ENCODE results near the gene BLZF1.

The BLZF1 gene

GRCh38 chr1:169414952-169415351 is 47.0 kb downstream of the BLZF1 start:
- Histone ChIP-seq H3K4me2 (ENCODE audit: low read length) (no peak overlapping the region), H3K27ac (no peak overlapping the region), H3K27me3 (ENCODE audit: control insufficient read depth, insufficient read depth, low read length) (no peaks in the 10 kb centered on the region), H3K9ac (no peak overlapping the region), H3K36me3 (ENCODE audit: control insufficient read depth, insufficient read depth, low read length) (no peaks in the 10 kb centered on the region), H3K79me2 (no peaks in the 10 kb centered on the region), H2AFZ (no peak overlapping the region), H3K4me1 (no peaks in the 10 kb centered on the region), H3K9me3 (ENCODE audit: control insufficient read depth, low read length) (no peaks in the 10 kb centered on the region), H3K4me3 (ENCODE audit: low read depth, low read length) (no peak overlapping the region)
- no peak for TF ChIP-seq CTCF (IDR thresholded peaks at IDR 0.05)

- Histone ChIP-seq H3K4me3 (ENCODE audit: low read depth, low read length) (no peak overlapping the region), H3K9me3 (ENCODE audit: control insufficient read depth, low read length) (no peaks in the 10 kb centered on the region), H3K27me3 (ENCODE audit: control insufficient read depth, insufficient read depth, low read length) (no peaks in the 10 kb centered on the region), H3K36me3 (ENCODE audit: control insufficient read depth, insufficient read depth, low read length) (no peaks in the 10 kb centered on the region), H3K79me2 (no peaks in the 10 kb centered on the region), H3K9ac (no peak overlapping the region), H2AFZ (no peak overlapping the region), H3K4me2 (ENCODE audit: low read length) (no peak overlapping the region), H3K4me1 (no peaks in the 10 kb centered on the region), H3K27ac (no peak overlapping the region)
- no peak for TF ChIP-seq CTCF (IDR thresholded peaks at IDR 0.05)
These were observed 53.3 kb downstream of the BLZF1 start for GRCh38 chr1:169421309-169421708.

DNA sequence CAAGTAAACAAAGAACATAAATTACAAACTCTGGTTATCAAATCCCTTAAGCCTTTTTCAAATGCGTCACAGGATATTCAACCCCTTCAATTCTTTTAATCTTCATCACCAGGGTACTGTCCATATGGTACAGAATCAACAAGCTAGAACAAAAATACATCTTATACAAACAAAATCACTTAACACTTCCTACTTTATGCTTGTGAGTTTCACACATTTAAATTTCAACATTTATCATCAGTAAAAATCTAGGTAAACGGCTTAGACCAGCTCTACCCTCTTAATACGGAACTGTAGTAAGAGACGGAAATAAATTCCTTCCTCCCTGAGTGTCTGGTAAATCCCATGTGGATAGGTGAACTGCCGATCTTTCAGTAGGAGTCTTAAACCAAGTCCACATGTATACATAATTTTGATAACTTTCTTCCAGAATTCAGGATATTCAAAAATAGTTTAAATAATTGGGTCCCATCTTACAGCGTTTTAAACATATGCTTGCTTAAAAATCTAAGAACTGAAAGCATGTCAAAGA is 58.2 kb downstream of the BLZF1 start:
- peak overlapping the region; percentile 76 for H3K4me3 ChIP-seq (ENCODE audit: low read depth, low read length)
- no peaks in the 10 kb centered on the region for H3K79me2 ChIP-seq
- no peak overlapping the region for H2AFZ ChIP-seq
- H3K27me3 ChIP-seq (ENCODE audit: control insufficient read depth, insufficient read depth, low read length), result no peaks in the 10 kb centered on the region
- TF ChIP-seq CTCF (IDR thresholded peaks at IDR 0.05), result no peak
- H3K9me3 ChIP-seq (ENCODE audit: control insufficient read depth, low read length), result no peaks in the 10 kb centered on the region
- H3K27ac ChIP-seq, result no peak overlapping the region
- H3K36me3 ChIP-seq (ENCODE audit: control insufficient read depth, insufficient read depth, low read length), result no peaks in the 10 kb centered on the region
- H3K4me2 ChIP-seq (ENCODE audit: low read length), result peak overlapping the region; percentile 96
- H3K9ac ChIP-seq, result no peak overlapping the region
- H3K4me1 ChIP-seq, result no peaks in the 10 kb centered on the region

DNA sequence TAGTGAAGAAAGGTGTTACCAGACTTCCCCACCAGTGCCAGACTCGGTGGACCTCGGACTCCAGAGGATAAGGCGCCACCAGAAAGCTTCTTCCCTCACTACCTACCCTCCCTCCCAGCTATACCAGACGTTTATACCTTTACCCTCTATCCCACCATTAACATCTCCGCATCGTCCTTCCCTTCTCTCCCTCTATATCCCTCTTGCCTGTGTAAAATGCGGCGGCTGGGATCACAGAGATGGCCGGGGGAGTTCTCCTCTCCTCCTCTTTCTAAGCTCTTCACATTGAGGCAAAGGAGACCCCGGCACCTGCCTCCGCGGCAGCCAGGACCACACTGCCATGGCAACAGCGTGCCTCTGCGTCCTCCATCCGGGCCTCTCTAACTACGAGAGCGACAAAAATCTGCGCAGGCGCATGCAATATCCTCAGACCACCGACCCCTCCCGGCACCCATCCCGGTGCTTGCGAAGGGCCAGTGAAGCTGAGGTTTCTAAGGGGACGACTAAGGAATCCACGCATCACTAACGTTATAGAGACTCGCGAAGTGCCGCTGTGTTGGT is 59.2 kb downstream of the BLZF1 start, which contains the start of gene CCDC181:
TSS of gene CCDC181 (minus strand) at position 394 of the 561 bp plus-strand sequence. CDS start 2,547 bp downstream, outside the sequence.
- TF ChIP-seq CTCF (IDR thresholded peaks at IDR 0.05), result no peak
- Histone ChIP-seq H2AFZ (peak within 1 kb of the TSS; percentile 63), H3K4me1 (no peaks in the 10 kb centered on the region), H3K36me3 (ENCODE audit: control insufficient read depth, insufficient read depth, low read length) (no peaks in the 10 kb centered on the region), H3K9me3 (ENCODE audit: control insufficient read depth, low read length) (no peaks in the 10 kb centered on the region), H3K27ac (no peak within 1 kb of the TSS), H3K9ac (peak within 1 kb of the TSS; percentile 28), H3K4me3 (ENCODE audit: low read depth, low read length) (peak within 1 kb of the TSS; percentile 76), H3K4me2 (ENCODE audit: low read length) (peak within 1 kb of the TSS; percentile 96), H3K79me2 (no peaks in the 10 kb centered on the region), H3K27me3 (ENCODE audit: control insufficient read depth, insufficient read depth, low read length) (no peaks in the 10 kb centered on the region)

All from parathyroid adenoma (tissue), 2 donors.